HG03103 (cell line): ENCODE measurements around the gene AKAP14.
"Not testable (repeated sequence)": the region's sequence is repeated elsewhere in the genome, so short reads cannot be mapped to it uniquely, and the experiment has no call there.

Experiments
- ATAC-seq: cut with Tn5 transposase; IDR thresholded peaks from one replicate; pipeline ENCODE4 v1.9.1; 2021; ENCODE audit warnings: low read depth; ENCODE audit not compliant: unreplicated experiment

AKAP14 gene

DNA sequence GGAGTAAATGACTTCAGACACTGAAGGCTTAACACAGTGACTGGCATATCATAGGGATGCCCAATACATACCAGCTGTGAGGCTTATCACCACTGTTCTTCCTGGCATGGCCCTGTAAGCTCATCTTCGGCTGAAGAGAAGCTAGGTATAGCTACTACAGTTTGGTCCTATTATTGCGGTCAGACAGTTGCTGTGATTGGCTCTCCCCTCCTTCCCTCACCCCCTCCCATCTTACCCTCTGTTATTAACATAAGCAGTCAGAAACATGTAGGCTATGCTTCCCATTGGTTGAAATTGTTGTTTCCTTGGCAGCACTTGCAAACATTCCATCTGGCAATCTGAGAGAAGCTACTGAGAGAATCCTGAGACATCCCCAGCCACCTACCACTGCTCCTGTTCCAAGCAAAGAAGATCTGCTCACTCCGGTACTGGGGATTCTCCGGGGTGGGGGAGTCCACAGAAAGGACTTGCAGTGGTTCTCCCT is at the start of gene AKAP14:
Gene AKAP14 (plus strand): TSS at position 51 of the 484 bp plus-strand sequence. CDS start 7,331 bp downstream, outside the sequence.
- no peak for ATAC-seq

DNA sequence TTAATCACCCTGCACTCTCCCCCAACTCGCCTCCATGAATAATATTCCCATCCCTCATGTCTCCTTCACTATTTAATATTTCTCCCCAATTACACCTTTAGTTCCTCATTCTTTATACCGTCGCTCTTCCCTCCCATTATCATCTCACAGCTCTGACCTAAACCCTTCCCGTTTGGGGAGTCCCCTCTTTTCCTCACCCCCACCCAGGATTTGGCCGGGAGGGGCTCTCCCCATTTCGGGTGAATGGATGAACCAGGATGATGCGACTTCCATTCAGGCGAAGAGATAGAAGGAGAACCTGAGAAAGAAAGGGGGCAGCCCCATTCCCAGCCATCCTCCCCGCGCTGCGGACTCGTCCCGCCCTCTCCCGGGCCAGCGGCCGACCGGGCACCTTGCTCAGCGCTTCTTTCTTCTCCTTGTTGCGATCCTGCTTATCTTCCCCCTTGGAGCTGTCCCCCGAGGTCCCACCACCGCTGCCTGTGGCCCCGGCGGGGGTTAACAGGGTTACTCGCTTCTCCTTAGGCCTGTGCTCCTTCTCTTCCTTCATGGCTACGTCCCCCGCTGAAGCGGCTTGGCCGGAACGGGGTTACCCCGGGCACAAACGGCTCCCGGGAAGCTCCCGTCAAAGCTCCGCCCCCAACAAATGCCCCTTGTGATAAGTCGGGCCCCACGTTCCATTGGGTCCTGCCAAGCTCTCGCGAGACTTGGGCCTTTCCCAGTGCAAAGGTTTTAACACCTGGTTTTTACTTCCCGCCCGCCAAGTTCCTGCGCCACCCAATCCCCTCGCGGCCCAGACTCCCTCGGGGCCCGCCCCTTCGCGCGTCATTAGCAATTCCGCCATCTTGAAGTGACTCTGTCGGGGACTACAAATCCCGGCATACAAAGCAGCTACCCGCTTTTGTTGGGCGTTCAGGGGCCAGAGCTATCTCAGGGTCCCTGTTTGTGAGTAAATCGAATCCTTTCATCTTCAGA is 43.0 kb upstream of the AKAP14 start, which contains the start of gene UPF3B:
Gene UPF3B (minus strand): TSS at position 582 of the 972 bp plus-strand sequence. CDS start 35 bp downstream, at position 547.
- ATAC-seq = peak; percentile 98

DNA sequence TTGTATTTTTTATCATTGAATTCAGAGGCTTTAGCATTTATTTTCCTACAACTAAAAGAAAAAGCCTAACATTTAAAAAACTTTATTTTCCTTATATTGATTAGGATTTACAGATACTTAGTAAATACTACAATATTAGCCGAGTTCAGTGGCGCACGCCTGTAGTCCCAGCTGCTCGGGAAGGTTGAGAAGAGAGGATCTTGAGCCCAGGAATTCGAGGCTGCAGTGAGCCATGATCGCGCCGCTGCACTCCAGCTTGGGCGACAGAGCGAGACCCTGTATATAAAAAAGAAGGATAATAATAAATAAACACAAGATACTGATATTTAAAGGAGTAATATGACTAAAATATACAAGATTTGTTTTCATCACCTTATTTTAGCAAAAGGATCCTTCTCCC is 42.2 kb upstream of the AKAP14 start:
- no peak for ATAC-seq

DNA sequence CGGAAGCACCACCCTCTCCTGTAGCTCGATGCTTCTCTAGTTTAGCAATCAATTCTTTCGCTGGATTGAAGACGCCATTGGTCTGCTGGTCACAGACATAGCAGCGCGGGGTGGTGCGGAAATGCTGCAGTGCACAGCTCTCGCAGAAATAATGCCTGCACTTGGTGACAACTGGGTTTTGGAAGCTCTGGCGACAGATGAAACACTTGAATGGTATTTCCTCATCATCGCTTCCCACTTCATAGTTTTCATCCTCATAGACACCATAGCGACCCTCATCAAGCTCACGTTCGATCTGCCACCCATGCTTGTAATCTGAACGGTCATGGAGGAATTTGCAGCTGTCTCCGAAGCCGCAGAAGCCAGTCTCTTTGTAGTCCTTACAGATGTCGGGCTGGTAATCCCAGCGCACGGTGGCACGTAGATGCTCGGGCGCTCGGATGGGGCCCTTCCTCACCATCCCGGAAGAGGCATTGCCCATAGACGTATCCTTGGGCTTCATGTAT is 25.0 kb upstream of the AKAP14 start:
- no peak for ATAC-seq

DNA sequence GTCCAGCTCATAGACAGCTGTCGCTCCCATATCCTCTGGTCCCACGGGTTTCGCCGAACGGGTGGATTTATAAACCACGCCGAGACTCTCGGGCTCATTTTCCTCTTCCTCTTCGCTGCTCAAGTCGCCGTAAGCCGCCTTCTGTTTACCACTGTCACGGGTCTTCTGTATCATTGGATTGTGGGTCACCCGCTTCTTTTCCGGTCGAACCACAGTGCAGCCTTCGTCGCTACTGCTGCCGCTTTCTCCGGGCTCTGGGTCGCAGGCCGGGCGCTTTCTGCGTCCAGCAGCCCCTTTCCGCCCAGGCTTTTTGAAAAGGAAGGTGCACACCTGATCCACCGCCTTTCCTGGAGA is 24.5 kb upstream of the AKAP14 start:
- ATAC-seq = peak; percentile 30

DNA sequence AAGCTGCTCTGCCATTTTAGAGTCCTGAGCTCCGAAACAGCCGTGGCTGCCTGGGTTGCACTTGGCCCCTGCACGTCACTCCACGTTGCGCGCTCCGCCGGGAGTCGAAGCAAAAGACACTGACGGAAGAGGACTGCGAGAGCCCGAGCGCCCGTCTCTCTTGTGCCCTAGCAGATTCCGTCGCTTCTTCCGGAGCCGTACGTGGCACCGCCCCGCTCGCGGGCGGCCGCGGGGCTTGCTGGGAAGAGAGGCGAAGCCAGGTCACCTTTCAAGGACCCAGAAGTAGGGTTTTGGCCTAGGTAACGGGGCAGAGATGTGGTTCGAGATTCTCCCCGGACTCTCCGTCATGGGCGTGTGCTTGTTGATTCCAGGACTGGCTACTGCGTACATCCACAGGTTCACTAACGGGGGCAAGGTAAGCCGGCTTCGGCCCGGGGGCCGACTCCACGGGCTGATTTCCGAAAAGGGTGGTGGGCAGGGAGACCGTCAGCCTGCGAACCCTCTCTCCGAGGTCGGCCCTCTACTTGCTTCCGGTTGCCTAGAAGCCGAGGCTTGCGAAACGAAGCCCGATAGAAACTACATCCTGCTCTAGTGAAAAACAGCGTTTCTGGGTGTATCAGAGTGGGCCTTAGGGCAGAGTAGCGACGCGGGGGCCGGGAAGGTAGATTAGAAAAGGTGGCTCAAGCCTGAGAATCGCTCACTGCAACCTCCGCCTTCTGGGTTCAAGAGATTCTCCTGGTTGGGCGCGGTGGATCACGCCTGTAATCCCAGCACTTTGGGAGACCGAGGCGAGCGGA is 23.9 kb upstream of the AKAP14 start, which contains the start of the genes NDUFA1 and RNF113A:
Gene NDUFA1 (plus strand): TSS at position 234 of the 797 bp plus-strand sequence. CDS start 80 bp downstream, at position 314.
Gene RNF113A (minus strand): TSS at position 135 of the 797 bp plus-strand sequence. CDS start 120 bp downstream, at position 15.
- ATAC-seq = peak; percentile 93

DNA sequence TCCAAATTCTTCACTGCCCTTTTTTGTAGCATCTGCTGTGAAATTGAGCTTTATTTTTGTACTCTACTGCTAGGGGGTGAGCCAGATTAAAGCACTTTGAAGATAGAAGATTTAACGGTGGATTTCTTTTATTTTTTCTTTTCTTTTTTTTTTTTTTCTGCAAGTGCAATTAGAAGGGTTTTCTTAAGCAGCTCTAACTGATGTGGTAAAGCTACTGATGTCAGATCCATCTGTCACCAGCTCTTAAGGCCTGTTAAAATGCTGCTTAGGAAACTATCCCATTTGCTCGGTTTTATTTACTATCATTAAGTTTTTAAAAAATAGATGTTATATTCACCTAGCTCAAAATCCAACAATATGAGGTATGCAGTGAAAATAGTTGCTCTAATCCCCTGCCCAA is 17.0 kb upstream of the AKAP14 start:
- no peak for ATAC-seq

DNA sequence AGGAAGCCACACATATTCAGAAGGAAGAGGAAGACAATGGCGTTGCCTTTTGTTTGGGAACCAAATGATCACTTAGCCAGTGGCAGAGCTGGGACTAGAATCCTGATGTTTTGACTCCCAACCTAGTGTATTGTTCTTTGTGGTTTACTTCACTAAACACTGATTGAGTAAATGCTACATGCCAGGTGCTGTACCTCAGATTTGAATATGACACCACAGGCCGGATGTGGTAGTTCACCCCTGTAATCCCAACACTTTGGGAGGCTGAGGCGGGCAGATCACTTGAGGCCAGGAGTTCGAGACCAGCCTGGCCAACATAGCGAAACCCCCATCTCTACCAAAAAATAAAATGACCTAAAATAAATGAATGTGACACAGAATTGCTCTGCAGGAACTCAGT is 15.6 kb upstream of the AKAP14 start:
- ATAC-seq = no peak

DNA sequence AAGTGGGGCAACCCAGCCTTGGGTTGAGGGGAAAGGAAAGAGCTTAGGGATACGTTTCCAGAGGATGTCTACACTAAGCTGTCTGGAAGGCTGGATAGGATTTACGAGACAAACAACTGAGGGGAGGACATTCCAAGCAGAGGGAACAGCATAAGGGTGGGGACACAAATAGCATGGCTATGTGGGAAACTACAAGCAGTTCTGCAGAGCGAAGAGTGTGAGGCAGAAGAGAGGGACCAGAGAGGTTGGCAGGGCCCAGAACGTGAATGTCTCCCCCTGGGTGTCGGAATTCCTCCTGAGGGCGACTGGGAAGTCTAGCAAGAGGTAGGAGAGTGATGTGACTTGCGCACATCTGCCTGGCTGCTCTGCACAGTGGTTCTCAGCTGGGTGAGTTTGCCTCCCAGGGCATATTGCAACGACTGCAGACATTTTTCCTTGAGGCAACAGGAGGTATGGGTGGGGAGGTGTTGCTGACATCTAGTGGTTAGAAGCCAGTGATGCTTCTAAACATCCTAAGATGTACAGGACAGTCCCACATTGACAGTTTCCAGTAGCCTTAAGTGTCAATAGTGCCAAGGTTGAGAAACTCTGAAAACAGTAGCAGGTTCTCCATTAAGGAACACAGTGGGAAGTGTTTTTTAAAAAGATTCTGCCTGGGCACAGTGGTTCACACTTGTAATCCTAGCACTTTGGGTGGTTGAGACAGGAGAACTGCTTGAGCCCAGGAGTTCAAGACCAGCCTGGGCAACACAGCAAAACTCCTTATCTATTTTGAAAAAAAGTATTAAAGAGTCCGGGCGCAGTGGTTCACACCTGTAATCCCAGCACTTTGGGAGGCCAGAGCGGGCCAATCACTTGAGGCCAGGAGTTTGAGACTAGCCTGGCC is 14.9 kb upstream of the AKAP14 start:
- peak; percentile 88 for ATAC-seq

DNA sequence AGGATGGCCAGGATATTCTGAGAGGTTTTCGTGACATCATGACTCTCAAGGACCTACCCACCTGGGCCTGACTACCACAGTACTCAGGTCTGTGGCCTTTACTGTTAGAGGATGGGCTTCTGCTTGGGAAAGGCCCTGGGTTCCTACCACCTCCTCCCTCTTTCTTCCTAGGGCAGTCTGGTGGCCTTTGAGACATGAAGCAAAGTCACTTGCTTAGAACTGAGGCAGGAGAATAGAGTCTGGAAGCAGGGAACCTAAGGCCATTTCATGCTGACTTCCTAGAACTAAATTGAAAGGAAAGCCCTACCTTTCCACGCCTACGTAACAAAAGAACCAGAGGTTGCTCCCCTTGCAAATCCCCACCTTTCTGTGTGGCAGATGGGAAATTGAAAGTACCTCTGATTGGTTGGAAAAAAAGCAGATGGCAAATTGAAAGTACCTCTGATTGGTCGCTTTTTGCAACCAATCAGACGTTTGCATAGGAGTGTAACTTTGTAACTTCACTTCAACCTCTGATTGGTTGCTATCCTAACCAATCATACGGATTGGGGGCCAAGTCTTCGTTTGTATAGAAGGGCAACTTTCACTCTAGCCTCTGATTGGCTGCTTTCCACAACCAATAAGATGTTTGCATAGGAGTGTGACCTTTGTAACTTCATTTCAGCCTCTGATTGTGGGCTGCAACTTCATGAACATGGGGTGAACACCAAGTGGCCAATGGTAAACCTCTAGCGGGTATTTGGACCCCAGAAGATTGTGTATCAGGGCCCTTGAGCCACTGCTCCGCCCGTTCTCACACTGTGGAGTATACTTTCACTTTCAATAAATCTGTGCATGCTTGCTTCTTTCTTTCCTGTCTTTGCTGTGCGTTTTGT is 9.9 kb upstream of the AKAP14 start:
- no peak for ATAC-seq

DNA sequence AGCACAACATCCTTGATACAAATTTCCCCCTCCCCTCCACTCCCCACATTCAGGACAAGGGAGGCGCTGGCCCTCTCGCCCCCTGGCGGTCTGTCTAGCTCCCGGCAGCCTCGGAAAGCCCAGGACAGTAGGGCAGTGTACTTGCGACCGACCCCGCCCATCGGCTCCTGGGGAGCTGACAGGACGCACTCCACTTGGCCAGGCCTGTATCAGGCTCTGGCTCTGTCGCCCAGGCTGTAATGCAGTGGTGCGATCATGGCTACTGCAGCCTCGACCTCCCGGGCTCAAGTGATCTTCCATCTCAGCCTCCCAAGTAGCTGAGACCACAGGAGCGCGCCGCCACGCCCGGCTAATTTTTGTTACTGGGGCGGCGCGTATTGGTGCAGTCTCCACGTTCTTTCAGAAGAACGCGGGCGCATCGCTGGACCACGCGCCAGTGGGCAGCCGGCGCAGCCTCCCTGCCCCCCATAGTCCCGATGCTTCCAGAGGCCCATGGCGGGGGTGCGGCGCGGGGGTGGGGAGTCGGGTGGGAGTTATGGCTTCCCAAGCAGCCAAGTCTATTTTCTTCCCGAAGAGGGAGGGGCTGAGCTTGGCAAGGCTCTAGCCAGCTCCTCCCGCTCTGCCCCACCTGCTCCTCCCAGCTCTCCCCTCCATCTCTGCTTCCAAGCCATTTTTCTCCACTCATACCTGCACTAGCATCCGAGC is 7.8 kb upstream of the AKAP14 start:
- ATAC-seq = peak; percentile 96

DNA sequence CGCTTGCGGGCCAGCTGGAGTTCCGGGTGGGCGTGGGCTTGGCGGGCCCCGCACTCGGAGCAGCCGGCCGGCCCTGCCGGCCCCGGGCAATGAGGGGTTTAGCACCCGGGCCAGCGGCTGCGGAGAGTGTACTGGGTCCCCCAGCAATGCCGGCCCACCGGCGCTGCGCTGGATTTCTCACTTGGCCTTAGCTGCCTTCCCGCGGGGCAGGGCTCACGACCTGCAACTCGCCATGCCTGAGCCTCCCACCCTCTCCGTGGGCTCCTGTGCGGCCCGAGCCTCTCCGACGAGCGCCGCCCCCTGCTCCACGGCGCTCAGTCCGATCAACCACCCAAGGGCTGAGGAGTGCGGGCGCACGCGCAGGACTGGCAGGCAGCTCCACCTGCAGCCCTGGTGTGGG is 5.1 kb upstream of the AKAP14 start:
- ATAC-seq = not testable (repeated sequence)

DNA sequence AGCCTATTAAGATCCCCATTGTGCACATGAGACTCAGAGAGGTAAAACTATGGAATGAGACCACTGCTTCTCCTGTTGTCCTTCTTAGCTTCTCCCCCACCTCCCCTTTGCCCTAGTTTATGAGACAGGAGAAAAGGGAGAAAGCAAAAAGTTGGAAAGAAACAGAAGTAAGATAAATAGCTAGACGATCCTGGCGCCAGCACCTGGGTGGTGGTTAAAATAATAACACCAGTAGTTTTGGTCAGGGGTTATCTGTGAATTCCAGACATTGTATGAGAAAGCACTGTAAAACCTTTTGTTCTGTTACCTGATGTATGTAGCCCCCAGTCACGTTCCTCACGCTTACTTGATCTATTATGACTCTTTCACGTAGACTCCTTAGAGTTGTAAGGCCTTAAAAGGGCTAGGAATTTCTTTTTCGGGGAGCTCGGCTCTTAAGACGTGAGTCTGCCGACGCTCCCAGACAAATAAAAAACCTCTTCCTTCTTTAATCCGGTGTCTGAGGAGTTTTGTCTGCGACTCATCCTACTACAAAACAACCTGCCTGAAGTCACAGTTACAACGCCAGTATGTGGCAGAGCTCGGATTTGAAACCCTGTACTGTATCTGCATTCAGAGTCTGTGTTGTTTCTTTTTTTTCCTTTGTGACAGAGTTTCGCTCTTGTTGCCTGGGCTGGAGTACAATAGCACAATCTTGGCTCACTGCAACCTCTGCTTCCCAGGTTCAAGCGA is 3.6 kb upstream of the AKAP14 start:
- ATAC-seq = not testable (repeated sequence)

DNA sequence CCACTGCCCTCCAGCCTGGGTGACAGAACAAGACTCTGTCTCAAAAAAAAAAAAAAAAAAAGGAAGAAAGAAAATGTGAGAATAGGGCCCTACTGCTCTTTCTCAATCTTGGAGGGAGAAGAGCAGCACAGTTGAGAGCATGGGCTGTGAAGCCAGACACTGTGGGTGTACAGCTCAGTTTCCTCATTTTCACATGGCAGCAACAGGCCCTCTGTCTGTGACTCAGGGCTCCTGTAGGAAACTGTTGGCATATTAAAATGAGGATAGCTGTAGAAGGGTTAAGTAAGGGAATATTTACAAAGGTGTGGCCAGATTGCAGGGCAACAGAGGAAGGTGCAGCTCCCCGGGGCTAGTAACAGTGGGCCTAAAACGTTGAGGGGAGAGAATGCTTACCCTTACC is 3.4 kb downstream of the AKAP14 start:
- ATAC-seq = no peak

DNA sequence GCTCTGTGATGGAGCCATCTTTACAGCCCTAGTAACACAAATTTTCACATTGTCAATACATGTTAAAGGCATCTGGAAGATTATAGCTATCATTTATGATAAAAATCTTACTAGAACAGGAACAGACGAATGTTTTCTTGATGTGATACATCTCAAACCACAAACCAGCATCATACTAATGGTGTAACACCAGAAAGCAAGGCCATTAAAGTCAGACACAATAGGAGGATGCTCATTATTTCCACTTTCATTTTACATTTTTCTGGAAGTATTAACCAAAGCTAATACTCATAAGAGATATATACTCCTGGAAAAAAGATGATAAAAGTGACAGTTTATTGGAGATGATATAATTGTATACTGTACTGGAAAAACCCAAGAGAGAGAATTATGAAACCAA is 5.3 kb downstream of the AKAP14 start:
- ATAC-seq = no peak

DNA sequence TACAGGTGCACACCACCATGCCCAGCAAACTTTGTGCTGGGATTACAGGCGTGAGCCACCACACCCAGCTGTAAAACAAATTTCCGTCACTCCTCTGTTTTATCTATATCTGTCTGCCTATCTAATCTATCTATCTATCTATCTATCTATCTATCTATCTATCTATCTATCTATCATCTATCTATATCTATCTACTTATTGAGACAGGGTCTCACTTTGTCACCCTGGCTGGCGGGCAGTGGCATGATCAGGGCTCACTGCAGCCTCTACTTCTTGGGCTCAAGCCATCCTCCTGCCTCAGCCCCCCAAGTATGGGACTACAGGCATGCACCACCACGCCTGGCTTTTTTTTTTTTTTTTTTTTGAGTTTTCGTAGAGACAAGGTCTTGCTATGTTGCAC is 20.6 kb downstream of the AKAP14 start:
- no peak for ATAC-seq

DNA sequence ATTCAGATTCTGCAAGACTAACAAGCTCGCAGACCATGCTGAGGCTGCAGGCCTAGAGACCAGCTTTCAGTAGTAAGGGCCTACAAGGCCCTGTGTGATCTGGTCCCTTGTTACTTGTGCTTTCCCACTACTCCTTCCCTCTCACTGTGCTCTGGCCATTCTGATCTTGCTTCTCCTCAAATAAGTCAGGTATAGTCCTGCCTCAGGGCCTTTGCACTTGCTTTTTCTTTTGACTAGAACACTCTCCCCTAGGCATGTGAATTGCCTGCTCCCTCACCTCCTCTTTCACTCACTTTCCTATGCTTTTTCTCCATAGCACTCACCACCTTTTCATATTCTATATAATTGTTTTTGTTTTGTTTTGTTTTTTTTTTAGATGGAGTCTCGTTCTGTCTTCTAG is 22.2 kb downstream of the AKAP14 start:
- ATAC-seq = no peak
